Inferior parietal cortex (tissue), 1 donor: ENCODE measurements around the gene TMEM72.
A peak's percentile ranks its signal among the peaks of the same experiment; 100 is the strongest.

ENCODE experiments used
- DNase-seq: peaks from one replicate; pipeline ENCODE4 v3.0.0-alpha.2; 2016; ENCODE audit errors: extremely low spot score

The TMEM72 gene

GRCh38 chr10:44890696-44891563 is 20.2 kb upstream of the TMEM72 start:
- DNase-seq: no peak

GRCh38 chr10:44891721-44892120 is 19.4 kb upstream of the TMEM72 start:
- DNase-seq: no peak

GRCh38 chr10:44893604-44894468 is 17.3 kb upstream of the TMEM72 start:
- DNase-seq: no peak

- no peak for DNase-seq
Measured at GRCh38 chr10:44894691-44895090, 16.4 kb upstream of the TMEM72 start.

GRCh38 chr10:44895280-44895679 is 15.9 kb upstream of the TMEM72 start:
- no peak for DNase-seq

GRCh38 chr10:44897049-44897448 is 14.1 kb upstream of the TMEM72 start:
- no peak for DNase-seq

GRCh38 chr10:44898665-44899064 is 12.5 kb upstream of the TMEM72 start:
- DNase-seq: no peak

GRCh38 chr10:44899450-44900080 is 11.6 kb upstream of the TMEM72 start:
- DNase-seq: no peak

GRCh38 chr10:44902941-44903545 is 8.1 kb upstream of the TMEM72 start:
- DNase-seq: no peak

GRCh38 chr10:44906486-44906885 is 4.7 kb upstream of the TMEM72 start:
- DNase-seq: no peak

GRCh38 chr10:44907556-44907955 is 3.6 kb upstream of the TMEM72 start:
- no peak for DNase-seq

GRCh38 chr10:44908066-44908749 is 2.9 kb upstream of the TMEM72 start:
- no peak for DNase-seq

GRCh38 chr10:44908936-44909630 is 2.1 kb upstream of the TMEM72 start:
- DNase-seq: no peak

GRCh38 chr10:44909910-44910309 is 1.2 kb upstream of the TMEM72 start:
- DNase-seq: no peak

GRCh38 chr10:44910602-44911001 is 535 bp upstream of the TMEM72 start:
- no peak for DNase-seq

- DNase-seq: no peak
Measured at GRCh38 chr10:44911951-44912350, 814 bp downstream of the TMEM72 start.

GRCh38 chr10:44913350-44914081 is 2.4 kb downstream of the TMEM72 start:
- DNase-seq: peak; percentile 13

GRCh38 chr10:44914891-44915290 is 3.8 kb downstream of the TMEM72 start:
- no peak for DNase-seq

GRCh38 chr10:44916429-44916828 is 5.3 kb downstream of the TMEM72 start:
- DNase-seq: no peak

GRCh38 chr10:44917848-44918247 is 6.7 kb downstream of the TMEM72 start:
- no peak for DNase-seq
